Measurements from ENCODE around the gene KCNH4. TPM values are rescaled to one million over a fixed set of nuclear protein-coding genes. Genes with fewer than 3 reads are reported as not detected.

Gene KCNH4
- total and polyA plus RNA-seq, 9 of the 15 experiments (the other 6 are each of a cell fraction or from before 2014, with no cell fraction given), result 0.10 to 1.8 (median 0.50) TPM

- TF ChIP-seq ZBTB33 (CRISPR knock-in tag; IDR thresholded peaks at IDR 0.05), result peak; percentile 57
- no peak for TF ChIP-seq NBN (IDR thresholded peaks at IDR 0.05; ENCODE audit: low read depth)
Measured at GRCh38 chr17:42183741-42184711, 3.1 kb upstream of the KCNH4 start (continued).

GRCh38 chr17:42182927-42183734 lies 2.2 kb upstream of the KCNH4 start:
- Histone ChIP-seq H3K4me1 (replicated peaks in 1 of 2; ENCODE audit: control insufficient read depth in 2 of 2, insufficient read depth in 2 of 2, low read length in 2 of 2) (peaks cover 31 to 50% of the 10 kb centered on the region in 2 experiments), H3K27ac (ENCODE audit: extremely low read depth, low read depth, low read length) (peak overlapping the region; percentile 66), H3K4me2 (ENCODE audit: insufficient read depth, low read length) (peak overlapping the region; percentile 95), H3K36me3 (ENCODE audit: control insufficient read depth, insufficient read depth, low read length) (no peaks in the 10 kb centered on the region), H3K9me1 (ENCODE audit: control insufficient read depth, insufficient read depth, low read length) (peaks cover 7% of the 10 kb centered on the region), H2AFZ (ENCODE audit: low read depth, low read length) (peak overlapping the region; percentile 96), H3K4me3 (peak overlapping the region; percentile 65), H4K20me1 (replicated peaks; ENCODE audit: control insufficient read depth, insufficient read depth, low read length) (0 out of 2 replicates have a peak, but pooled peaks cover 4% of the 10 kb centered on the region), H3K79me2 (ENCODE audit: control insufficient read depth, insufficient read depth, low read length) (peaks cover 11% of the 10 kb centered on the region; the same call in 2 of the 3 replicates), H3K27me3 (ENCODE audit: control insufficient read depth in 2 of 2, insufficient read depth in 2 of 2, low read length in 2 of 2) (no peaks in the 10 kb centered on the region), H3K9me3 (replicated peaks; ENCODE audit: control insufficient read depth, insufficient read depth, low read depth, low read length) (no peaks in the 10 kb centered on the region), H3K9ac (ENCODE audit: insufficient read depth in 1 of 2, low read depth in 2 of 2, low read length in 2 of 2) (peak overlapping the region; percentile 79 to 87)
- ATAC-seq, result peak; percentile 42
- ChIA-PET POLR2A (interaction anchor here (1.9 kb wide), 1 partner anchor 11 kb away, joined by 7 read pairs; the partner anchor contains the start of gene GHDC), CTCF (ENCODE audit: low intra/inter-chr PET ratio) (interaction anchor here (0.5 kb wide), 1 partner anchor 268 kb away, joined by 4 read pairs; no protein-coding TSS in a partner anchor)
- peak; percentile 77 for FAIRE-seq
- 40% methylated on average over 9 of the region's 9 CpGs for WGBS (ENCODE audit: insufficient coverage, low coverage, missing lambda C conversion rate)
- in situ Hi-C loops (cut with MboI) (no loop called here), intact Hi-C loops (cut with micrococcal nuclease) (loop anchor here (5.0 to 10.0 kb wide), 2 partner anchors 221 to 222 kb away; no protein-coding TSS in a partner anchor)
- no TSS peak for BruUV-seq (replicated peaks)
- DNase-seq (ENCODE audit: extremely low read depth in 1 of 4, low spot score in 3 of 4), result peak; percentile 61 to 75 (median 63)
- TF ChIP-seq SNAPC5 (CRISPR knock-in tag; IDR thresholded peaks at IDR 0.05) (no peak), HCFC1 (IDR thresholded peaks at IDR 0.05; ENCODE audit: low read depth, low read length) (0 out of 2 replicates have a peak, but pooled peaks have one; percentile 2), ATF7 (IDR thresholded peaks at IDR 0.05) (peak; percentile 46; the same call in 1 of the 2 replicates), OTX1 (CRISPR knock-in tag; IDR thresholded peaks at IDR 0.05) (0 out of 2 replicates have a peak, but pooled peaks have one; percentile 53), ZNF316 (IDR thresholded peaks at IDR 0.05) (peak; percentile 71; the same call in 1 of the 2 replicates), MBD1 (CRISPR knock-in tag; IDR thresholded peaks at IDR 0.05) (no peak), SMARCA4 (IDR thresholded peaks at IDR 0.05) (peak; percentile 88), JUND (IDR thresholded peaks at IDR 0.05; ENCODE audit: borderline replicate concordance, low read depth, low read length) (peak; percentile 93), JUND (tag; IDR thresholded peaks at IDR 0.05; ENCODE audit: borderline replicate concordance, low read depth, low read length) (peak; percentile 94; the same call in 2 of the 3 replicates), ZNF384 (IDR thresholded peaks at IDR 0.05; ENCODE audit: low read depth, low read length) (peak; percentile 33; the same call in 1 of the 2 replicates)

All from K562 (cell line).